Superior temporal gyrus (tissue), 1 donor: ENCODE results near the gene RPS18.
A peak's percentile ranks its signal among the peaks of the same experiment; 100 is the strongest.

Source experiments
- DNase-seq: peaks from one replicate; pipeline ENCODE4 v3.0.0-alpha.2; 2016; ENCODE audit errors: extremely low spot score

Gene RPS18

DNA sequence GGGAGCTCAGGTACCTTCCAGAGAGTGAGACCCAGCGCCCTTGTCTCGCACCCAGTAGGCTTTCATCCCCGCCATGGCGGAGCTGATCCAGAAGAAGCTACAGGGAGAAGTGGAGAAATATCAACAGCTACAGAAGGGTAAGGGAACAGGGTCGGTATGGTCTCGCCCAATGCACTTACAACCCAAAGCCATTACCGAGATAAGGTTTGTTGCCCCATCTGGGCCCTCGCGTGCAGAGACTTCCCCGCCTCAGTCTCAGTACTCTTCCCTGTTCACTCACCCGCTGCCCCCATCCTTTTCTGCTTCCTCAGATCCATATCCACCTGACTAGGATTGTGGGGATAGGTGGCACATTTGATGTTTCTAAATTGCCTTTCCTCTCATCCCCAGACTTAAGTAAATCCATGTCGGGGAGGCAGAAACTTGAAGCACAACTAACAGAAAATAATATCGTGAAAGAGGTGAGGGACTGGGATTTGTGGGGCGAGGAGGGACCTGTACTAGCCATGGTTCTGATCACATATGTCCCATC lies 18.0 kb downstream of the RPS18 start:
- no peak for DNase-seq

DNA sequence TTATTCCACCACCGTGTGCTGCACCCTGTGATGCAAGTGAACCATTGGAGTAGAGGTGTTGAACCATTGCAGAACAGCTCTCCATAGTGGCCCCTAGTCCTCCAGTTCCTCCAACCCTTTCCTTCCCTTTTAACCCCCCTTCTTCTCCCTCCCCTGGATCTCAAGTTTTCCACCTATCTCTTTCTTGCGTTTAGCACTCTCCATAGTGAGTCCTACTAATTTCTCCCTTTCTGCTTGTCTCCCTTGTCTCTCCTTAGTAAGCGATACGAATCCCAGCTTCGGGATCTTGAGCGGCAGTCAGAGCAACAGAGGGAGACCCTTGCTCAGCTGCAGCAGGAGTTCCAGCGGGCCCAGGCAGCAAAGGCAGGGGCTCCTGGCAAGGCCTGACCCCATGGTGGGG lies 18.6 kb downstream of the RPS18 start:
- no peak for DNase-seq

DNA sequence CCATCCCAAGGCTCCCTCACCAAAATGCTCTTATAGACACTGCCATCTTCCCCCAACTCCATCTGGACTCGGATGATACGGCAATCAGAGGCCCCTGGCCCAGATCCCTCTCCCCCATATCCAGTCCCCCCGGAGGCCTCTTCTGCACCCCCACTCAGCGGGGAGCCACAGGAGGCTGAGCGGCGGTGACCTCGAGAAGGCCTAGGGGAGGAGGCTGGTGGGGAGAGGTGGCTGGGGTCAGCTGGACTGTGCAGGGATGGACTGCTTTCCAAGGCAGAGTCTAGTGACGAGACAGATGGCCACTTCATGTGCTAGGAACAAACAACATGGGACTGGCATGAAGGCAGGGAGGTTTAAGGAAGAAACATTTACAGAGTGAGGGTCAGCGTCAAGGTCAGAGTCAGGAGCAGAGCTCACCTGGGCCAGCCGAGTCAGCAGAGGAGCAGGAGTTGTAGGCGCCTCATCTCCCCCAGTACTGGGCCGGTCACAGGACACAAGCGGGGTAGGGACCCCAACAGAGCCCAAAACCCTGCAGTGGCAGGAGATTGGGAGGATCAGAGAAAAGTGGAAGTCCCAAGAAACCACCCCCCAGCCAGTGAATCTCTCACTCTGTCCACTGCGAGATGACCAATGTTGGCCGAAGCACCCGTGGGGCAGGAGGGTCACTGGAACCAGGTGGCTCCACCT lies 21.3 kb downstream of the RPS18 start:
- DNase-seq, result no peak

DNA sequence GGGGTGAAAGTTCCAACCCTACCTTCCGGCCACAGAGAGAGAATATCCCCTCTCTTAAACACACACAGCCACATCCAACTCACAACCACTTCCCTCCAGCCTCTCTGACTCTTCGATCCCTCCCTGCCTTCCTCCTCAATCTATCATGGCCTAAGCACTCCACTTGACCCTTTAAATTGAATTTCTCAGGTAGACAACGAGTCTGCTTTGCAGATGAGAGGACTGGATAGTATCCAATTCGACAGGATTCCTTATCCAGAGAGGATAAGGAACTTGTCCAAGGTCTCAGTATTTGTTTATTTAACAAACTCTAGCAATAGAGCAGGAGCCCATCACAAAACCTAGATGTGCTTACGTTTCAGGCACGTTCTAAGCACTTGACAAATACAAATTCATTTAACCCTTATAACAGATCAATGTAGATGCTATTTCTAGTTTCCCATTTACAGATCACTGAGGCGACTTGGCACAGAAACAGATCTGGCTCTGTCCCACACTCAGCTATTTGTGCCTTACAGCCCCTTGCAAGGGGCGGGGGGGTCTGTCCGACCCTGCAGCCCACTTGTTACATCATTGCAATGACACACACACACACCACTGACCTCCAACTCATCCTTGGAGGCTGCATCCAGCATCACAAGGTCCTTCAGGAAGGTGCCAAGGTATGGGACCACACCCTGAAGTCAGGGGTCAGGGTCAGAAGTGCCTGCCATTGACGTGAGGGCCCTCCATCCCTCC lies 22.4 kb downstream of the RPS18 start:
- no peak for DNase-seq

DNA sequence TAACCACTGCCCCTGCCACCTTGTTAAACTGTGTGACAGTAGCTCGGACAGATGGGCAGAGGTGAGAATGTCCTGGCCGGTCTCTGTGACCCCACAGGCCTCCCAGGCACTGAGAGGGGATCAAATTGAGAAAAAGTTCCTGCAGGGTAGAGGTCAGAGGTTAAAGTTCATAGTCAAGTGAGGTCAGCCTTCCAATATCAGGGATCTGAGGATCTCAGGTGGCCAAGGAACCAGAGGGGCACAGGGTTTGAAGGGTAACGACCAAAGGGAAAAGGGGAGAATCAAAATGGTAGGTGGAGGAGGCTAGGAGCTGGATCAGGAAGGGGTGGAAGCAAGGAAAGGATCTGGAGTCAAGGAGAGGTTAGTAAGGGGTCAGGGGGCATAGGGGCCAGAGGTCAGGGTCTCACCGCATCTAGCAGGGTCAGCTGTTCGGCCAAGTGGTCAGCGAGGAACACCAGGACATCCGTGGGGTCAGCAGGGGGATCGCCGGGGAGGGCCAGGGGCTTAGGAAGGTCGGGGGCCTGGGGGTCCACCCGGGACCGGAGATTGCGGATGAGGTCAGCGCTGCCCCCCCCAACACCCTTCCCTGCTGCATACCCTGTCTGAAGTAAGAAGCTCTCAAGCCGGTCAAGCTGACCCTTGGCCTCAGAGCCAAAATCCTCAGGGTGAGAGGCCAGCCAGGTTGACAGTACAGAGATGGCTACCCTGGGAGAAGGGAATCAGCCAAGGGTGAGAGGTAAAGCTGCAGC lies 23.9 kb downstream of the RPS18 start:
- no peak for DNase-seq

DNA sequence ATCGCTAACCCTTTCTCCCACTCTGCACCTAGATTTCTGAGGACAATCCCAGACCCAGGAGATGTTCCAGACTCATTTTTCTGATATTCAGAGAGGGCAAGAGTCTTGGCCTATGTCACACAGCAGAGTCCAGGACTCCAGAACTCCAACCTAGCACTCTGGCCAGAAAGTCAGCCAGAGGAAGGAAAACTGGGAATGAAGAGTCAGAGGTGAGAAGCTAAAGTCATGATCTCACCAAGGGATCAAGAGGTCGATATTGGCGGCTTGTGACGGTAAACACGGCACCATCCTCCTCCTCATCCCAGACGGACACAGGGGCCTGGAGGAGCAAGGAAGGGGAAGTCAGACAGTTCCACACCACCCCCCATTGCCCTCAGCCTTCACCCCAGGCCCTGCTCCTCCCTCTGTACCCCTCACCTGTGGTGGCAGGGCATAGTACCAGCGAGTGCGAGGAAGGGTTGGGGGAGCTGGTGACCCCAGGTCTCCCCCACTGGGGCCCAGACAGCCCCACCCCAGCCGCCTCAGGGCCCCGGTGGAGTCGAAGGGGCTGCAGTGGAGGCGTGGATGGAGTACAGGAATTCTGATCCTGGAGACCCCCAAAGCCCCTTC lies 25.0 kb downstream of the RPS18 start:
- DNase-seq, result no peak

DNA sequence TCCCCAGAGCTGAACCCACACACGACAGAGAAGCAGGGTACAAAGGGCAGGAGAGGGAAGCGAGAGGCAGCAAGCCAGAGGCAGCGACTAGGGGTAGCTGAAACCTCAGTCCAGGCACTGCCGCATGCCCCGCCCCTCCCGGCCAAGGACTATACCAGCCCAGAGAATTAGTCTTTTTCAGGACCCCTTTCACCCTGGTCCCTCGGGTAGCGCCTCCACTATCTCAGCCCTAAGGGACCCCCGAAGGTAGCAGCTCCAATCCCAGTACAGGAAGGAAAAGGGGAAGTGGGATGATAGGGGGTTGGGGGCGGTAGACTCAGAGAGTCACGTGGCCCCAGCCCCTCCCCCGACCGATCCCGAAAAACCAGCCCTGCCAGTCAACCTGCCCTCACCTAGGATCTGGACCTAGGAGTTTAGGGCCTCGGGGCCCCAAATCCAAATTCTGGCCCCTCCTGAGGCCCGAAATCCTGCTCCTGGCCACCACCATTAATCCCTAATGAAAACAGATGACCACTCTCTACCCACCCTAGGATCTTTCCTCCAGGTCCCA lies 25.6 kb downstream of the RPS18 start:
- no peak for DNase-seq

DNA sequence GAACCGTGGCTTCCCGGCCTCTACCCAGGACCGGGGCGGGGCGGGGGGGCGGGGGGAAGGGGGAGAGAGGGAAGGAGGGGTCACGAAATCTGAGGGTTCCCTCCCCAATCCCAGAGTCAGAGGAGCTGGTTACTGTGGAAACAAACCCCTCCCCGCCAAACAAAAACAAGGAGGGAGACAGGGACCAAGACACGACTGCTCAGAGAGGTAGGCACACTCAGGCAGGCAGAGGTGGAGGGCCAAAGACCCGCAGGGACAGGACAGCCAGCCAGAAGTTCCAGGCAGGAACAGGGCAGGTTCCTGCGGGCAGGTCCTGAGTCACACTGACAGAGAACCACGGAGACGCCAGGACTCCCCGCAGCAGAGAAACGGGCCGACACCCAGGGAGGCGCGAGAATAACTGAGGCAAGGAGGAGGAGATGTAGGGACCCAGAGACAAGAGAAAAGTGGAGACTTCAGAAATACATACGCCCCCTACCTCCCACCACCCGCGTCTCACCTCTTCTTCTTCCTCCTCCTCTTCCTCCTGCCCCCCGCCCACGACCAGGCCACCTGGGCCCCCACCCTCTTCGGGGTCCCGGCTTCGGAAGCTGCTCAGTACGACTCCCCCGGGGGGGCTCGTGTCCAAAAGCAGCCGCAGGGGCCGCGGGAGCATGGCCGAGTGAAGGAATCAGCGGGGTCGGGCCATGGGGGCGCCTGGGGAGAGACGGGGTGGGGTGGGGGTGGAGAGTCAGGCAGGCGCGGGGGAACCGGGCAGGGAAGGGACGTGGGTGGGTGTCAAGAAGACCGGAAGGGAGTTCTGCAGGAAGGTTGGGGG lies 26.3 kb downstream of the RPS18 start:
- no peak for DNase-seq

DNA sequence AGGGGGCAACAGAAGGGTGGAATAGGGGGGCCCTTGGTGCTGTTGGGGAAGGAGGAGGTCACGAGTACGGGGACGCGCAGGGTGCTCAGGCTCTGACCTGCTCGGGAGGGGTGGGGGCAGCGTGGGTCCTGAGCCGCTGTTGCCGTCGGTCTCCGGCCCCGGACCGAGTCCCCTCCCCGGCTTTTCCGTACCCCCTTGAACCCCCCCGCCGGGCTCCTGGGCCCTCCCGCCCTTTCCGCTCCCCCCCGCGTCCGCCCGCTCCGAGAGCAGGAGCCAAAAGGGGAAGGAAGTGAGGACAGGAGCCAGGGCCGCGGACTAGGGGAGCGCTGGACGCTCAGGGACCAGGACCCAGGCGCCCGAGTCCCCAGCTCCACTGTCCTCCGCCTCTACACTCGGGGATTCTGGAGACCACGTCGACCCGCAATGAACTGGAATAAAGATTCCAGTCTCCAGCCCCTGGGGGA lies 26.9 kb downstream of the RPS18 start, which contains the start of gene RGL2:
Gene RGL2, minus strand, starts transcription at position 170 of the 464 bp plus-strand sequence. CDS start 332 bp downstream, outside the sequence.
- DNase-seq, result no peak

DNA sequence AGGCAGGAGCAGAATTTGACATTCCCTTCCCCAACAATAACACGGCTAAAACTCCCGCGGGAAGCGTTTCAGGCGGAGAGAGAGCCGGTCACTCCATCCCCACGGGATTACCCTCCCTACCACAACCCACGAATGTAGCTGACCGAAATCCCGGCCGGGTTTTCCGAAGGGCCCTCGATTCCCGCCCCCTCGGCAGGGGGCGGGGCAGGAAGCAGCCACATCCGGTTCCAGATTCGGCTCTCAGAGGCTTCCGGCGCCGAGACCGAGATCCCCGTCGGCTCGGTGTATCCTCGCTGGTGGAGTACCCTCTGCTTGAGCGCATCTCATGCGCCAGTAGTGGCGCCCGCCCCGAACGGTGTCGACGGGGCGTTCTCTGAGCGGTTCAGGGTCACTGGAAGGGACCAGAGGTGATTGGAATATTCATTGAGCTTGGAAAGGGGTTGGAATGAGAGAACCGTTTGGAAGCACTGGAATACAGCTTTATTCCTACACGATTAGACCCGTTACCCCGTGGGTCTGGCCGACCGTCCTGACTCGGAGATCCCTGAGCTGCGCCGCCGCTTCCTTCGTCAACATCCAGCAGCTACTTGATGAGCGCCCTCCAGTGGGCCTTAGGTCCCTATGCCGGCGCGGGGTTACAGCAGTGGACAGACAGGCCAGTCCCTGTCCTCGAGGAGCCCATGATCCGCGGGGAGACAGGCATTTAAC lies 27.5 kb downstream of the RPS18 start:
- peak; percentile 96 for DNase-seq

DNA sequence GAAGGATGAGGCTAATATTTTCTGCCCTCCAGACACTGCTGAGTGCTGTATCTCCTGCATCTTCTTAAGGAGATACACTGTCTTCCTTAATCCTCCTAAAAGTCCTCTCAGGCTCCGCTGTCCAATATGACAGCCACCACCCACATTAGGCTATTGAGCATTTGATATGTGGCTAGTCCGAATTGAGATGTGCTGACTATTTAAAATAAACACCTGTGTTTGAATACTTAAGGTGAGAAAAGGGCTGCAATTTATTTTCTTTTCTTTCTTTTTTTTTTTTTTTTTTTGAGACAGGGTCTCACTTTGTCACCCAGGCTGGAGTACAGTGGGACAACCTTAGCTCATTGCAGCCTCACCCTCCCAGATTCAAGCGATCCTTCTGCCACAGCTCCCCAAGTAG lies 30.0 kb downstream of the RPS18 start:
- DNase-seq, result no peak

DNA sequence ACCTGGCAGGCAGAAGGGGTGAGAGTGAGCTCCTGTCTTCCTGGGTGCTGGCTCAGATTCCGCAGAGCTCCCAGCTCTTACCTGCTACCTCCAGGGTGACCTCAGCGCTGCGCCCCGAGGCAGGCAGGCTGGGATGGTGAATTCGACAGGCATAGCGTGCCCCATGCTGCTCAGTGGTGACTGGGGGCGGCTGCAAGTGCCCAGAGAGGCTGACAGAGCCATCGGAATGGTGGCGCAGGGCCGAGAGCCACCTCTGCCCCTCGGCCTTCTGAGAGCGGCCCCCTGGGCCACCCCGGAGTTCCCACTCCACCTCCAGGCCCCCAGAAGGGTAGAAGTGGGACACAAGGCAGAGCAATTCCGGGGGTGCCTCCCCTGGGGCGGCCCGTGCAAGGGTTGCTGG lies 32.3 kb downstream of the RPS18 start:
- no peak for DNase-seq

DNA sequence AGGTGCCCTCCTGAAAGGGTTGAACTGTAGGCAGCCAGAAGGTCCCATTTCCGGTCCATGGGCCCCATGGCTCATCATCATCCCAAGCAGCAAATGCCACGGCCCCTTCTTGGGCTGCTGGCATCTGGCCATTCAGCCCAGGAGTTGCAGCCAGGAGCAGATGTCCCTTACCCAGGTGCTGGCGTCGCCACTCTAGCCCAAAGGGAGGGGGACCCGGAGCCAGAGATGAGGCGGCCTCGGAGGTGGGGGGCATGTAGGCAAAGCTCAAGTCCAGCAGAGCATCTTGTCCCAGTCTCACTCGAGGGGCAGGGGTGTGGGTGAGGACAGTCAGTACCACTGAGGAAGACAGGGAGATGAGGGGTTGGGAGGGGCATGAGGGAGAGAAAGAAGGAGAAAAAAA lies 33.2 kb downstream of the RPS18 start:
- DNase-seq, result no peak

DNA sequence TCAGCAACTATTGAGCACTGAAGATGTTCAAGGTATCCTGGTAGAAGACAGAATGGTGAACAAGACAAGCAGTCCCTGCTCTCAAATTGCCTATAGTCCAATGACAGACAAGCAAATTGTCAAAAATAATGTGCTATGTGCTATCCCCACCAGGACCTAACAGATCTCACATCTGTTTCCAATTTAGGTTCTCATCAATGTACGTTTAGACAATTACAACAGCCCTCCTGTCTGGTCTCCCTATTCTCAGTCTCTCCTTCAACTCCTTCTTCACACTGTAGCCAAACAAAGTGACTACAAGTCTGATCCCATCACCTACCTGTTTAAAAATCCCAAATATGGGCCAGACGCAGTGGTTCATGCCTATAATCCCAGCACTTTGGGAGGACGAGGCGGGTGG lies 34.5 kb downstream of the RPS18 start:
- no peak for DNase-seq

DNA sequence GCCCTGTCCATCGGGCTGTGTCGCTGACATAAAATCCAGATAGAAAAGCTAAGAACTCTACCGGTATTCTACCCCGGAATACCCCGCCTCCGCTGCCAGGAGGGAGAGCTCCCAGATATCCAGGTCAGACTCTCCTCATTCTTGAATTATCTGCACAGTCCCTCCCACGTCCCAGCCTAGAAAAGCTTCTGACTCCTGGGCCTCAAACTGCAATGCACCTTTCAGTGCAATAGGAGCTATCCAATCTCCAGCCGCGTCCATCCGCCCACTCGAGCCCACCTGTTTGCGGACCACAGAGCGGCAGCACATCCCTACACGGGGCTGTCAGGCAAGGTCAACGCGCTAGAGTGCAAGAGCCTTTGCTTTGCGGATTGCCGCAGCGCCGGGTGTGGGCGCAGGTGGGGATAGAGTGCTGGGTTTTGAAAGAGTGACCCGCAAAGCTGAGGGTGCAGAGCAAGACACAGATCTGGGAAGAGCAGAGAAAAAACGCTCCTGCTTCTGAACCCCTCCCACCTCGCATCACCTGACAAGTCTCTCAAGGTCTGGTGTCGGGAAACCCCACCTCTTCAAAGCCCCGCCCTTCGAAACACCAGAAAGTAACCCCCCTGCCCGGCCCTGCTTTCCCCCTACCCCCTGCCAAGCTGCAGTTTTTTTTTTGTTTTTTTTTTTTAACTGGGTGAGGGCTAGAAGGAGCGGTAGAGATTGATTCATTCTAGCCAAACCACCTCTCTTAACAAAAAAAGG lies 40.7 kb downstream of the RPS18 start:
- DNase-seq, result peak; percentile 64

DNA sequence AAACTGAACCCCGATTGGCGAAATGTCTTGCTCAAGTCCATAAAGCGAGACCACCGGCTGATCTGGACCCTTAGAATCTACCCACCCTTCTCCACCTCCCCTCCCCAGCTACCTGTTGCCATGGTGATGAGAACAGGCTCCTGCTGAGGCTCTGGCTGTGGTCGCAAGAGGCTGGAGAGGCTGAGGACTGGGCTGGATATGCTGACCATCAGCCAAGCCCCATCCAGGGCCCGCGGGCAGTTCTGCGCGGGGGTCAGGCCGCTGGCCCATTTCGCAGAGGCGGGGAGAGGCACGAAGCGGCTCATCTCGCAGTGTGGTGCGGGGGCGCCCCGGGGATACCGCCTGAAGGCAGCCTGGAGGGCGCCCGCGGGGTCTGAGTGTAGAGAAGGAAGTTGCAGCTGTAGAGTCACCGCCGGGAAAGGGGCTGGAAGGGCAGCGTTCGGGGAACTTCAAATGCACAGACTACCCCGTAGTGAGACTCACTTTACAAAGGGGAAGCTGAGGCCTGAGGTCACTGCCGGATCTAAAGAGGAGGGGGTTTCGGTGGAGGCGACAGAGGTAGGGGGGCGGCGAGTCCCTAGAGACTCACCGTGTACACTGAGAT lies 41.3 kb downstream of the RPS18 start:
- DNase-seq, result peak; percentile 31

DNA sequence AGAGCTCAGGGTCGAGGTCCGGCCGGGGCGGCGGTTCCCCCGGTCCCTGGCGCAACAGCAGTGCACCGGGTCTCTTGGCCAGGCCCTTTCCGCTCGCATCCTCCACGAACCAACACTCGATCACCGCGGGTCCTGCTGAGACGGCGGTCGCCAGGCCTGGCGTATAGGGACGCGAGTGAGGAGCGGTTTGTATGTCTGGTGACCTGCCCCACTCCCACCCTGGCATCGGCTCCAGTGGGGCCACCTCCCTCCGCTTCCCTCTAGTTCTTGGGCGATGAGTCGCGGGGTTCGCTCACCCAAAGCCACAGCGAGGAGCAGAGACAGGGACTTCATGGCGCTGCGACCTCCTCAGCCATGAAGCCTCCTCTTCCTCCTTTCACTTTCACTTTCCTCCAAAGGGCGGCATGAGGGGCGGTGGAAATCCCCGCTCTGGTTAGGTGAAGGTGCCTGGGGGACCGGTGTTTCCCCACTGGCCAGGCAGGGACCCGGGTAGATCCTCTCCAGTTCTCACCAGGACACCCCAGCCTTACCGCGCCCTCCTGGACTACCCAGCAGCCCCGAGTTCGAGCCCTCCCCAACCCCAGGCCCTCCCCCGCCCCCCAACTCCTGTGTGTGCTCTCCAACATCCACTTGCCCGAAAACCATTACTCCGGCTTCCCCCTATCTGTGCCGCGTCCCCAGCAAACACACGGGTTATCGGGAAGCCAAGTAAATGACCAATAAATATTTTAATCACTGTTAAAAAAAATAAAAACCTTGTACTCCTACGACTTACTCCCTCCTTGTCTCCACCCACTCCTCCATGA lies 42.0 kb downstream of the RPS18 start, which contains the start of gene TAPBP:
Gene TAPBP, minus strand, starts transcription at position 370 of the 806 bp plus-strand sequence. Its CDS starts 37 bp downstream, at position 333.
- peak; percentile 54 for DNase-seq

DNA sequence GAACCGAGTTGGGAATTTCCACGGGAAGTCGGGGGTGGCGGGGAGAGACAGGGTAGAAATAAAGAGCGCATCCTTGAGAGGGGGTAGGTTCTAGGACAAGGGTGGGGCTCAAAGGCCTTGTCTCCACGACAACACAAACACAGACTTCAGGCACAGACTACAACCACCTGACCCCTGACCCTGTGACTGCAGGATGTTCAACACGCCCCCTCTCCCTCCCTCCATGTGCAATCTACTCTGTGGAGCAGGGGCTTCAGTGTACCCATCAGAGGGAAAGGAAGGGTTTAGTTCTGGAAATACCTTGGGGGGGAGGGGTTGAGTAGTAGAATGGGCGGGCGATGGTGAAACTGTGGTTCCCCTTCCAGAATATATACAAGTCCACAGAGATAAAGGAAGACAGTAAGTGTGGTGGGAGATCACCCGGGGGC lies 42.7 kb downstream of the RPS18 start:
- peak; percentile 27 for DNase-seq
